GM21367 (cell line): Measurements from ENCODE around the gene SDCBP2.
"Not testable (repeated sequence)": the region's sequence is repeated elsewhere in the genome, so short reads cannot be mapped to it uniquely, and the experiment has no call there.

Source experiments
- ATAC-seq: cut with Tn5 transposase; IDR thresholded peaks from one replicate; pipeline ENCODE4 v1.9.1; 2021; ENCODE audit not compliant: unreplicated experiment

SDCBP2 gene

GRCh38 chr20:1360094-1360846 is 31.3 kb upstream of the SDCBP2 start:
- ATAC-seq: no peak

GRCh38 chr20:1357921-1358671 is 29.2 kb upstream of the SDCBP2 start:
- no peak for ATAC-seq

- ATAC-seq: no peak
Measured at GRCh38 chr20:1353956-1354355, 25.0 kb upstream of the SDCBP2 start.

- no peak for ATAC-seq
Measured at GRCh38 chr20:1346315-1346969, 17.5 kb upstream of the SDCBP2 start.

- ATAC-seq: no peak
Measured at GRCh38 chr20:1345756-1346093, 16.8 kb upstream of the SDCBP2 start.

GRCh38 chr20:1345030-1345755 is 16.3 kb upstream of the SDCBP2 start:
- ATAC-seq: no peak

GRCh38 chr20:1343446-1344124 is 14.6 kb upstream of the SDCBP2 start:
- not testable (repeated sequence) for ATAC-seq

GRCh38 chr20:1341561-1342265 is 12.8 kb upstream of the SDCBP2 start:
- ATAC-seq: no peak

- ATAC-seq: no peak
Measured at GRCh38 chr20:1338801-1339200, 9.9 kb upstream of the SDCBP2 start.

- no peak for ATAC-seq
Measured at GRCh38 chr20:1338096-1338495, 9.2 kb upstream of the SDCBP2 start.

- ATAC-seq: no peak
Measured at GRCh38 chr20:1337441-1337840, 8.5 kb upstream of the SDCBP2 start.

- no peak for ATAC-seq
Measured at GRCh38 chr20:1336699-1337367, 7.9 kb upstream of the SDCBP2 start.

GRCh38 chr20:1335961-1336698 is 7.2 kb upstream of the SDCBP2 start:
- ATAC-seq: no peak

GRCh38 chr20:1334761-1335160 is 5.8 kb upstream of the SDCBP2 start:
- ATAC-seq: no peak

GRCh38 chr20:1334370-1334731 is 5.4 kb upstream of the SDCBP2 start:
- ATAC-seq: no peak

- ATAC-seq: no peak
Measured at GRCh38 chr20:1333462-1334369, 4.8 kb upstream of the SDCBP2 start.

GRCh38 chr20:1332749-1333300 is 3.9 kb upstream of the SDCBP2 start:
- ATAC-seq: no peak
